ENCODE results near the gene PKD1L1.

DNA sequence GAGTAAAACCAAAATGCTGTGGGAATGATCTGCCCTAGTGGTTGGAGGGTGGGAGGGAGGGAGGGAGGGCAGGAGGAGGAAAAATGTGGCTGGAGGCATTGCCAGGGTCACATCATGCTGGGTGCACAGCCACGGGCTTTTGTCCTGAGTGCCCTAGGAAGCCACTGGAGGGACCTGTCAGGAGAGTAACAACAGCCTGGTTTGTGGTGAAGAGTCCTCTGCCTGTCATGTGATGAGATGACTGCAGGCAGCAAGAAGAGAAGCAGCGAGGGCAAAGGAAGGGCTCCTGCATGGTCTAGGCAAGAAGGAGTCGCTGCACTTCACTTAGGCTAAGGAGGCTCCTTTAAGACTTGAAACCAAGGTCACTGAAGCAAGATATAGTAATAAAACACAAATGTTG is 65.6 kb downstream of the PKD1L1 start:
- no peak for TF ChIP-seq SIN3A (IDR thresholded peaks at IDR 0.05; ENCODE audit: low read depth)
- TF ChIP-seq, protein P1, sequence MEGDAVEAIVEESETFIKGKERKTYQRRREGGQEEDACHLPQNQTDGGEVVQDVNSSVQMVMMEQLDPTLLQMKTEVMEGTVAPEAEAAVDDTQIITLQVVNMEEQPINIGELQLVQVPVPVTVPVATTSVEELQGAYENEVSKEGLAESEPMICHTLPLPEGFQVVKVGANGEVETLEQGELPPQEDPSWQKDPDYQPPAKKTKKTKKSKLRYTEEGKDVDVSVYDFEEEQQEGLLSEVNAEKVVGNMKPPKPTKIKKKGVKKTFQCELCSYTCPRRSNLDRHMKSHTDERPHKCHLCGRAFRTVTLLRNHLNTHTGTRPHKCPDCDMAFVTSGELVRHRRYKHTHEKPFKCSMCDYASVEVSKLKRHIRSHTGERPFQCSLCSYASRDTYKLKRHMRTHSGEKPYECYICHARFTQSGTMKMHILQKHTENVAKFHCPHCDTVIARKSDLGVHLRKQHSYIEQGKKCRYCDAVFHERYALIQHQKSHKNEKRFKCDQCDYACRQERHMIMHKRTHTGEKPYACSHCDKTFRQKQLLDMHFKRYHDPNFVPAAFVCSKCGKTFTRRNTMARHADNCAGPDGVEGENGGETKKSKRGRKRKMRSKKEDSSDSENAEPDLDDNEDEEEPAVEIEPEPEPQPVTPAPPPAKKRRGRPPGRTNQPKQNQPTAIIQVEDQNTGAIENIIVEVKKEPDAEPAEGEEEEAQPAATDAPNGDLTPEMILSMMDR (IDR thresholded peaks at IDR 0.05 in 2 of 3, conservative IDR thresholded peaks at IDR 0.05 in 1 of 3; ENCODE audit: borderline replicate concordance in 1 of 3, insufficient read depth in 1 of 3, low read depth in 2 of 3, low read length in 2 of 3), result no peak
- TF ChIP-seq POLR2A (IDR thresholded peaks at IDR 0.05; ENCODE audit: borderline replicate concordance, extremely low read depth, insufficient read depth, insufficient read length), result no peak
- TF ChIP-seq RAD21 (IDR thresholded peaks at IDR 0.05; ENCODE audit: low read depth), result no peak
- no peak for TF ChIP-seq POLR2AphosphoS5 (IDR thresholded peaks at IDR 0.05; ENCODE audit: low read depth, low read length)
- TF ChIP-seq, protein P2, sequence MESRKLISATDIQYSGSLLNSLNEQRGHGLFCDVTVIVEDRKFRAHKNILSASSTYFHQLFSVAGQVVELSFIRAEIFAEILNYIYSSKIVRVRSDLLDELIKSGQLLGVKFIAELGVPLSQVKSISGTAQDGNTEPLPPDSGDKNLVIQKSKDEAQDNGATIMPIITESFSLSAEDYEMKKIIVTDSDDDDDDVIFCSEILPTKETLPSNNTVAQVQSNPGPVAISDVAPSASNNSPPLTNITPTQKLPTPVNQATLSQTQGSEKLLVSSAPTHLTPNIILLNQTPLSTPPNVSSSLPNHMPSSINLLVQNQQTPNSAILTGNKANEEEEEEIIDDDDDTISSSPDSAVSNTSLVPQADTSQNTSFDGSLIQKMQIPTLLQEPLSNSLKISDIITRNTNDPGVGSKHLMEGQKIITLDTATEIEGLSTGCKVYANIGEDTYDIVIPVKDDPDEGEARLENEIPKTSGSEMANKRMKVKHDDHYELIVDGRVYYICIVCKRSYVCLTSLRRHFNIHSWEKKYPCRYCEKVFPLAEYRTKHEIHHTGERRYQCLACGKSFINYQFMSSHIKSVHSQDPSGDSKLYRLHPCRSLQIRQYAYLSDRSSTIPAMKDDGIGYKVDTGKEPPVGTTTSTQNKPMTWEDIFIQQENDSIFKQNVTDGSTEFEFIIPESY (IDR thresholded peaks at IDR 0.05; ENCODE audit: extremely low read depth, insufficient replicate concordance, low read length), result no peak
- TF ChIP-seq EZH2 (IDR thresholded peaks at IDR 0.05), result no peak
- no peak for TF ChIP-seq ZFX (IDR thresholded peaks at IDR 0.05)
- TF ChIP-seq, protein P3, sequence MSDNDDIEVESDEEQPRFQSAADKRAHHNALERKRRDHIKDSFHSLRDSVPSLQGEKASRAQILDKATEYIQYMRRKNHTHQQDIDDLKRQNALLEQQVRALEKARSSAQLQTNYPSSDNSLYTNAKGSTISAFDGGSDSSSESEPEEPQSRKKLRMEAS (IDR thresholded peaks at IDR 0.05), result no peak

Data from HCT116 (cell line).